Measurements from ENCODE around the gene PARVB.

DNA sequence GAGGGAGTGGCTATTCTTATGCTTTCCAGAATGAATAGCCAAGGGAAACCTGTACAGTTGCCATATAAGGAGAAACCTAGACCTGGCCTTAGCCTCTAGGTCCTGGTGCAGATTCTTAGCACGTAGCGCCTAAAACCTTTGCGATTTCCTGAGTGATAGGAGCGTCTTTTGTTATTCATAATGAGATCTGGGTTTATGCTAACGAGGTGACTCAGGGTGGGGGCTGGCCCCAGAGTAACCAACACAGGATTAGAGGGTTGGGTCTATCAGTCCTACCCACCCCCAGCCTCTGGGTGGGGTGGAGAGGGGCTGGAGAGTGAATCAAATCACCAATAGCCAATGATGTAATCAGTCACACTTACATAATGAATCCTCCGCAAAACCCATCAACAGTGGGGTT is 83.2 kb downstream of the PARVB start:
- TF ChIP-seq, protein P1, sequence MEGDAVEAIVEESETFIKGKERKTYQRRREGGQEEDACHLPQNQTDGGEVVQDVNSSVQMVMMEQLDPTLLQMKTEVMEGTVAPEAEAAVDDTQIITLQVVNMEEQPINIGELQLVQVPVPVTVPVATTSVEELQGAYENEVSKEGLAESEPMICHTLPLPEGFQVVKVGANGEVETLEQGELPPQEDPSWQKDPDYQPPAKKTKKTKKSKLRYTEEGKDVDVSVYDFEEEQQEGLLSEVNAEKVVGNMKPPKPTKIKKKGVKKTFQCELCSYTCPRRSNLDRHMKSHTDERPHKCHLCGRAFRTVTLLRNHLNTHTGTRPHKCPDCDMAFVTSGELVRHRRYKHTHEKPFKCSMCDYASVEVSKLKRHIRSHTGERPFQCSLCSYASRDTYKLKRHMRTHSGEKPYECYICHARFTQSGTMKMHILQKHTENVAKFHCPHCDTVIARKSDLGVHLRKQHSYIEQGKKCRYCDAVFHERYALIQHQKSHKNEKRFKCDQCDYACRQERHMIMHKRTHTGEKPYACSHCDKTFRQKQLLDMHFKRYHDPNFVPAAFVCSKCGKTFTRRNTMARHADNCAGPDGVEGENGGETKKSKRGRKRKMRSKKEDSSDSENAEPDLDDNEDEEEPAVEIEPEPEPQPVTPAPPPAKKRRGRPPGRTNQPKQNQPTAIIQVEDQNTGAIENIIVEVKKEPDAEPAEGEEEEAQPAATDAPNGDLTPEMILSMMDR (optimal IDR thresholded peaks at IDR 0.05 in 1 of 3, IDR thresholded peaks at IDR 0.05 in 1 of 3, conservative IDR thresholded peaks at IDR 0.05 in 1 of 3; ENCODE audit: extremely low read depth in 1 of 3, insufficient read depth in 2 of 3, low read length in 3 of 3), result no peak
- no peak for TF ChIP-seq EZH2 (IDR thresholded peaks at IDR 0.05; ENCODE audit: low read length)
